Body of pancreas (tissue), 4 donors: Measurements from ENCODE around the gene PPP1R7.

Experiments
- CTCF ChIP-seq, 7 experiments: fragments of 450-650 bp in 4 of 7; fragments of 200-600 bp in 3 of 7; sonication (generic) in 3 of 7; IDR thresholded peaks; one replicate each; pipeline ENCODE4 v1.5.1; 2016 to 2019; ENCODE audit warnings: antibody characterized with exemption in 7 of 7
- POLR2A ChIP-seq, 3 donors: fragments of 450-650 bp; IDR thresholded peaks; one replicate each; pipeline ENCODE4 v1.6.1; 2016; ENCODE audit warnings: antibody characterized with exemption in 3 of 3, mild to moderate bottlenecking in 2 of 3

GRCh38 chr2:241153616-241154015 lies 3.3 kb downstream of the PPP1R7 start:
- TF ChIP-seq POLR2A (IDR thresholded peaks at IDR 0.05) (no peak), CTCF (IDR thresholded peaks at IDR 0.05) (no peak)
